ENCODE measurements around the gene CLECL1.

GRCh38 chr12:9701380-9702154 lies 31.3 kb downstream of the CLECL1 start:
- TF ChIP-seq EP300 (conservative IDR thresholded peaks at IDR 0.05; ENCODE audit: poor library complexity, severe bottlenecking) (no peak), EZH2 (IDR thresholded peaks at IDR 0.05; ENCODE audit: borderline replicate concordance, insufficient read depth, low read length, poor library complexity, severe bottlenecking) (no peak), CTCF (IDR thresholded peaks at IDR 0.05; ENCODE audit: poor library complexity, severe bottlenecking) (no peak), REST (IDR thresholded peaks at IDR 0.05; ENCODE audit: borderline replicate concordance) (no peak), RAD21 (conservative IDR thresholded peaks at IDR 0.05) (no peak)
